Hepatocyte (in vitro differentiated cells): ENCODE data around the gene SP3. TPM values are rescaled to one million over a fixed set of nuclear protein-coding genes. Genes with fewer than 3 reads are reported as not detected.

ENCODE experiments used
- DNase-seq: peaks from one replicate; pipeline ENCODE4 v3.0.0-alpha.2; 2016; ENCODE audit warnings: low spot score
- H2AFZ ChIP-seq: fragments of 200-600 bp; sonication (generic); 2 replicates; pipeline ENCODE4 v1.6.0; 2016; ENCODE audit warnings: antibody characterized with exemption, mild to moderate bottlenecking
- H3K27ac ChIP-seq: fragments of 200-600 bp; sonication (generic); 2 replicates; pipeline ENCODE4 v1.5.1; 2016; ENCODE audit warnings: mild to moderate bottlenecking
- H3K27me3 ChIP-seq: fragments of 200-600 bp; sonication (generic); 2 replicates; pipeline ENCODE4 v1.6.1; 2016
- H3K36me3 ChIP-seq: fragments of 200-600 bp; sonication (generic); replicated peaks from 2 replicates; pipeline ENCODE4 v1.5.1; 2016; ENCODE audit warnings: low read depth; ENCODE audit not compliant: insufficient read depth
- H3K4me1 ChIP-seq: fragments of 200-600 bp; sonication (generic); 2 replicates; pipeline ENCODE4 v1.5.1; 2016; ENCODE audit warnings: mild to moderate bottlenecking, moderate library complexity; ENCODE audit not compliant: insufficient read depth
- H3K4me2 ChIP-seq: fragments of 200-600 bp; sonication (generic); 2 replicates; pipeline ENCODE4 v1.6.0; 2016
- H3K4me3 ChIP-seq: fragments of 200-600 bp; sonication (generic); 2 replicates; pipeline ENCODE4 v1.5.1; 2016; ENCODE audit warnings: mild to moderate bottlenecking
- H3K79me2 ChIP-seq: fragments of 200-600 bp; sonication (generic); 2 replicates; pipeline ENCODE4 v1.6.0; 2017; ENCODE audit warnings: mild to moderate bottlenecking
- H3K9me2 ChIP-seq: fragments of 200-600 bp; sonication (generic); replicated peaks from 2 replicates; pipeline ENCODE4 v1.6.0; 2017; ENCODE audit warnings: mild to moderate bottlenecking; ENCODE audit not compliant: insufficient read depth
- H3K9me3 ChIP-seq: fragments of 200-600 bp; sonication (generic); 2 replicates; pipeline ENCODE4 v1.5.1; 2016; ENCODE audit warnings: low read depth, mild to moderate bottlenecking
- H4K20me1 ChIP-seq: fragments of 200-600 bp; sonication (generic); 2 replicates; pipeline ENCODE4 v1.6.0; 2016; ENCODE audit warnings: mild to moderate bottlenecking; ENCODE audit not compliant: insufficient read depth, poor library complexity, severe bottlenecking
- EZH2 ChIP-seq: fragments of 200-600 bp; sonication (generic); IDR thresholded peaks from 2 replicates; pipeline ENCODE4 v1.6.1; 2016; ENCODE audit warnings: antibody characterized with exemption, mild to moderate bottlenecking, borderline replicate concordance
- EZH2phosphoT487 ChIP-seq: fragments of 200-600 bp; sonication (generic); IDR thresholded peaks from one replicate; pipeline ENCODE4 v1.6.1; 2018; ENCODE audit warnings: antibody characterized with exemption, mild to moderate bottlenecking, low read depth, moderate library complexity; ENCODE audit not compliant: unreplicated experiment, severe bottlenecking
- WGBS: methylation state at CpG from one replicate; pipeline ENCODE4 v1.1.6; 2016; ENCODE audit warnings: low lambda C conversion rate; ENCODE audit errors: missing lambda C conversion rate; 5-methylcytosine and 5-hydroxymethylcytosine counted together
- polyA plus RNA-seq: library from polyadenylated mRNA; unstranded; fragments of >200 nt; fragmentation: Nextera tagmentation; extraction: Ambion mirVana; gene quantifications from 2 replicates; pipeline ENCODE4 v1.2.1, GENCODE V29; 2016
- total RNA-seq: library from RNA; depleted of rRNA; stranded (reverse); fragments of >200 nt; gene quantifications from 2 replicates; pipeline ENCODE4 v1.2.3, GENCODE V29; 2014
- TF ChIP-seq, protein P1 (sequence below): fragments of 200-600 bp; sonication (generic); IDR thresholded peaks from 2 replicates; pipeline ENCODE4 v1.5.1; 2016; ENCODE audit warnings: antibody characterized with exemption, mild to moderate bottlenecking; ENCODE audit not compliant: poor library complexity

The SP3 gene
- total and polyA plus RNA-seq, 2 experiments from 2014 or later, result 37.2 to 133 TPM

DNA sequence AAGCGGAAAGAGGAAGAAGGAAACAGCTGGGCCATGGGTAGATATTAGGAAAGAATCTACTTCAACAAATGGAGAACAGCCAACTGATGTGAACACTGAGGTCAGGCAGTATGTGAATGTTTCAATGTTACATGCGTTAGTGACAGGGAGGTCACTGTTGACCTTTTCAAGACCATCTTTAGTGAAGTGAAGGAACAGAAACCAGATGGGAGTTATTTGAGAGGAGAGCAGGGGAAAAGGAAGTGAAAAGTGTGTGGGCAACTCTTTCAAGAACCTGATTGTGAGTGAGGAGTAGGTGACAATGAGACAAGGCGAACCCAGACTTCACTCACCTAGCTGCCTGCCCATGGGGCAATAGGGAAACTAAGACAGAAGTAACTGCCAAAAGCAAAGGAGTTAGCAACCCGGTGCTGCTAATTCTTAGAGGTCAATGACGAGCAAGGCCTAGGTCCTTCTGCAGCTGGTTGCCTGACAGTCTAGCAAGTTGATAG lies 67.0 kb downstream of the SP3 start:
- Histone ChIP-seq H4K20me1 (no peaks in the 10 kb centered on the region), H3K27me3 (no peaks in the 10 kb centered on the region), H3K4me3 (no peak overlapping the region), H3K79me2 (no peaks in the 10 kb centered on the region), H3K36me3 (no peaks in the 10 kb centered on the region), H3K4me1 (peaks cover 10% of the 10 kb centered on the region), H3K27ac (peak overlapping the region; percentile 38), H3K4me2 (no peak overlapping the region), H3K9me2 (no peaks in the 10 kb centered on the region), H2AFZ (no peak overlapping the region), H3K9me3 (no peaks in the 10 kb centered on the region)
- 83% methylated on average over 5 of the region's 5 CpGs for WGBS
- DNase-seq, result no peak
- TF ChIP-seq EZH2, result no peak
- TF ChIP-seq, protein P1, sequence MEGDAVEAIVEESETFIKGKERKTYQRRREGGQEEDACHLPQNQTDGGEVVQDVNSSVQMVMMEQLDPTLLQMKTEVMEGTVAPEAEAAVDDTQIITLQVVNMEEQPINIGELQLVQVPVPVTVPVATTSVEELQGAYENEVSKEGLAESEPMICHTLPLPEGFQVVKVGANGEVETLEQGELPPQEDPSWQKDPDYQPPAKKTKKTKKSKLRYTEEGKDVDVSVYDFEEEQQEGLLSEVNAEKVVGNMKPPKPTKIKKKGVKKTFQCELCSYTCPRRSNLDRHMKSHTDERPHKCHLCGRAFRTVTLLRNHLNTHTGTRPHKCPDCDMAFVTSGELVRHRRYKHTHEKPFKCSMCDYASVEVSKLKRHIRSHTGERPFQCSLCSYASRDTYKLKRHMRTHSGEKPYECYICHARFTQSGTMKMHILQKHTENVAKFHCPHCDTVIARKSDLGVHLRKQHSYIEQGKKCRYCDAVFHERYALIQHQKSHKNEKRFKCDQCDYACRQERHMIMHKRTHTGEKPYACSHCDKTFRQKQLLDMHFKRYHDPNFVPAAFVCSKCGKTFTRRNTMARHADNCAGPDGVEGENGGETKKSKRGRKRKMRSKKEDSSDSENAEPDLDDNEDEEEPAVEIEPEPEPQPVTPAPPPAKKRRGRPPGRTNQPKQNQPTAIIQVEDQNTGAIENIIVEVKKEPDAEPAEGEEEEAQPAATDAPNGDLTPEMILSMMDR, result no peak

DNA sequence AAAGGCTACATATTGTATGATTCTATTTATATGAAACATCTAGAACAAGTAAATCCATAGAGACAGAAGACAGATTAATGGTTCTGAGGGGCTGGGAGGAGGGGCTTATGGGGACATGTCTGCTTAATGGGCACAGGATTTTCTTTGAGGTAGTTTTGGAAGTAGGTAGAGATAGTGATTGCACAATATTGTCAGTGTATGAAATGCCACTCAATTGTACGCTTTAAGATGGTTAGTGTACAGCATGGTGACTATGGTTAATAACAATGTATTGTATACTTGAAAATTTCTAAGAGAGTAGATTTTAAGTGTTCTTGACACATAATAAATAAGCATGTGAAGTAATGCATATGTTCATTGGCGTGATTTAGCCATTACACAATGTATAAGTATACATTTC lies 68.4 kb downstream of the SP3 start:
- no peaks in the 10 kb centered on the region for H3K36me3 ChIP-seq
- TF ChIP-seq, protein P1, result no peak
- TF ChIP-seq EZH2 (no peak), EZH2phosphoT487 (no peak)
- H3K4me3 ChIP-seq, result no peak overlapping the region
- no peak overlapping the region for H3K27ac ChIP-seq
- 91% methylated on average over 2 of the region's 2 CpGs for WGBS
- DNase-seq, result no peak
- no peak overlapping the region for H3K4me2 ChIP-seq
- no peaks in the 10 kb centered on the region for H3K27me3 ChIP-seq
- no peaks in the 10 kb centered on the region for H3K79me2 ChIP-seq
- peaks cover 10% of the 10 kb centered on the region for H3K4me1 ChIP-seq
- no peaks in the 10 kb centered on the region for H3K9me2 ChIP-seq
- H4K20me1 ChIP-seq, result no peaks in the 10 kb centered on the region
- no peaks in the 10 kb centered on the region for H3K9me3 ChIP-seq
- H2AFZ ChIP-seq, result no peak overlapping the region

DNA sequence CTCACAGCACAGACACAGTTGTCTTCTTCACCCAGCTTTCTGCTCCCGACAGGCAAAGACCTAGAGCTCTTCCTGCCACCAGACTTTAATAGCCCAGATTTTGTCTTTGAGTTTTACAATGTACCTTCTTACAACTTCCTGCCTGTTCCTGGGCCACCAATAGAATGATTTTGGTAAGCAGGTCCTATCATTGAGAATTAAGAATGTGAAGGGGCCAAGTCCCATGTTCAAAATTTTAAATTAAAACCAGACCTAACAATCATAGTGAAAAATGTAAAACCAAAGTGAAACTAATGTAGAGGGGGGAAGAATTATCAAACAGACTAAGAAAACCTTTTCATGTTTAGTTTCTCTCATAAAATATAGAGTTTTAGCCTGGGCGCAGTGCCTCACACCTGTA lies 72.8 kb downstream of the SP3 start:
- no peaks in the 10 kb centered on the region for H3K79me2 ChIP-seq
- H3K4me3 ChIP-seq, result no peak overlapping the region
- no peak overlapping the region for H2AFZ ChIP-seq
- H3K4me2 ChIP-seq, result no peak overlapping the region
- TF ChIP-seq, protein P1, result no peak
- no peak for TF ChIP-seq EZH2phosphoT487
- TF ChIP-seq EZH2, result no peak
- no peaks in the 10 kb centered on the region for H4K20me1 ChIP-seq
- H3K4me1 ChIP-seq, result no peaks in the 10 kb centered on the region
- no peak overlapping the region for H3K27ac ChIP-seq
- H3K27me3 ChIP-seq, result no peaks in the 10 kb centered on the region
- DNase-seq, result no peak
- H3K36me3 ChIP-seq, result no peaks in the 10 kb centered on the region
- 73% methylated on average over 2 of the region's 2 CpGs for WGBS
- no peaks in the 10 kb centered on the region for H3K9me3 ChIP-seq
- H3K9me2 ChIP-seq, result no peaks in the 10 kb centered on the region
